H4 (cell line): ENCODE results near the gene C9orf152. TPM values are rescaled to one million over a fixed set of nuclear protein-coding genes. Genes with fewer than 3 reads are reported as not detected.

Source experiments
- DNase-seq: peaks from one replicate; pipeline ENCODE4 v3.0.0-alpha.2; 2015; ENCODE audit warnings: low spot score
- total RNA-seq: library from RNA; depleted of rRNA; stranded (reverse); fragments of >200 nt; shearing (Covaris generic); gene quantifications from 2 replicates; pipeline ENCODE4 v1.2.3, GENCODE V29; 2014

The C9orf152 gene
- total RNA-seq, 1 experiment from 2014 or later, result not detected

DNA sequence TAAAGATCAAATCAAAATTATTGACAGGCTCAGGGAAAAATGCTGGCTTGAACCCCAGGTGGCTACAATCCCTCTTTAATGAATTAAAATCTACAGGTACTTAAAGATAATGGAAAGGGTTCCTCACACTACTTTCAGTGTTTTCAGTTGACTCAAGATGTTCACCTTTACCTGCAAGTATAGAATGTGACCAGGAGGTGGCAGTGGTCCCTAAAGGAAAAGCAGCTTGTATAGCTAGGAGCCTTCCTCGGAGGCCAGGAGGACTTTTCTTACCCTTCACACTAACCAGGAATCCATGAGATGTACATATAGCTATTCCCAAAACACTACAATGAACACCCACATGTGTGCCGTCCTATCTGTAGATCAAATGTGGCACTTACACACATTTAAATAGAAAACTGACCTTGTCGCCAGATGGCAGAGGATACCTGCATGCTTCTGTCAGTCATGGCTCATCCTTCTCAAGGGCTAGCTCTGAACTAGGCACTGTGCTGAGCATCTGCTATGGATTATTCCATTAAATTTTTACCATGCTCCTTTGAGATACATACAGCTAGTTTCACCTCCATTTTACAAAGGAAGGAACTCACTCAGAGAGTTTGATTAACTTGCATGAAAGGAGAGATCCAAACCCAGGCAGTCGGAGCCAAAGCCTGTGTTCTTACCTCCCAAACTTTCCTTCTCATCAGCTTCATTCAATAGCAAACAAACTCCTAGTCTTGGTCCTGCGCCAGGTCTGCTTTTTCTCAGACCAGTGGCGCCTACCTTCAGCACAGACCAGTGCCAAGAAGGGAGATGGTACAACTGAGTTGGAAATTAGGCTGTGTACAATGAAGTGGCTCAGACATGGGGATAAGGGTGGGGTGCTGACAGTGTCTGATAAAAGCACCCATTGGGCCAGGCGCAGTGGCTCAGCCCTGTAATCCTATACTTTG is 24.5 kb downstream of the C9orf152 start:
- peak; percentile 72 for DNase-seq

DNA sequence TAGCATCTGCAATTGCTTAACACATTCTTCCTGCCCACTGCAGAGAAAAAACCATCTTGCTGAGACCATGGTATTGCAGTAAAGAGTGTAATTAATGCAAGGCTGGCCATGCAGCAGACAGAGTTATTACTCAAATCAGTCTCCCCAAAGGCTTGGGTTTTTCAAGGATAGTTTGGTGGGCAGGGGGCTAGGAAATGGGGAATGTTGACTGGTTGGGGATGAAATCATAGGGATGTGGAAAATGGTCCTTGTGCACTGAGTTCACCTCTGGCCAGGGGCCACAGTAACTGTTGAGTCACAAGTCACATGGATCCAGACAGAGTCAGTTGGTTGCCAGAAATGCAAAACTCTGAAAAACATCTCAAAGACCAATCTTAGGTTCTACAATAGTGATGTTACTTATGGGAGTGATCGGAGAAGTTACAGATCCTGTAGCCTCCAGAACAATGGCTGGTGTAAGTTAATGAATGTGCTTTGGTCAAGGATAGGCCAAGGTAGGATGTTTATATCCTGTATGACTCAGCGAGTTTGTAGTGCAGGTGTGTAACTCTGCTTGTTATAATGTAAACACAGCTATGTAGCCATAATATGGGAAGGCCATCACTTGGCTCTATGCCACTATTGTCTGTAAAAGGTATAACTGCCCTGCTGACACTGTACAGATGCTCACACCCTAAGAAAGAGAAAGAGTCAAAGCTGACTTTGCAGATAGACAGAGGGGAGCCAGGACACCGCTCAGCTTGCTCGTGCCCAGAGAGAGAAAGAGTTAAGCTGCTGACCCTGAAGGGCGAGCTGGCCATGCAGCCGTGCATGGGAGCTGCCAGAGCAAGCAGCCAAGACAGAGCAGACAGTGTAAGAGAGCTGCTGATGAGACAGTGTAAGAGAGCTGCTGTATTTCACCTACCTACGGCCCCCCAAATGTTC is 27.2 kb downstream of the C9orf152 start:
- no peak for DNase-seq

DNA sequence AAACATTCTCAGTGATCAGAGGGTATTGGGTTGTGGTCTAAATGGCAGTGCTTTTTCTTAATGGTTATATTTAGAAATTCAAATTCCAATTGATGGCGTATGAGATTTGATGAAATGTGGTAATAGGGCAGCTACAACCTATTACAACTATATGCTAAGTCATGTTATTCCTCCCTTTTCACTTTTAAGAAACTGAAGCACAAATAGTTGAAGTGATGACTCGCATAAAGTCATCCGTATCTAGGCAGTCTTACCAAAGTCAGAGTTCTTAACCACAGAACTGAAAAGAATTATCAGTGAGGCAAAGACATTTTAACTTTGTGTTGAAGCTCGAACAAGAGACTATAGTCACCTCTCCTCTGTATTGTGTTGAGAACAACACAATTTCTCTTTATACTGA is 28.2 kb downstream of the C9orf152 start:
- peak; percentile 19 for DNase-seq

DNA sequence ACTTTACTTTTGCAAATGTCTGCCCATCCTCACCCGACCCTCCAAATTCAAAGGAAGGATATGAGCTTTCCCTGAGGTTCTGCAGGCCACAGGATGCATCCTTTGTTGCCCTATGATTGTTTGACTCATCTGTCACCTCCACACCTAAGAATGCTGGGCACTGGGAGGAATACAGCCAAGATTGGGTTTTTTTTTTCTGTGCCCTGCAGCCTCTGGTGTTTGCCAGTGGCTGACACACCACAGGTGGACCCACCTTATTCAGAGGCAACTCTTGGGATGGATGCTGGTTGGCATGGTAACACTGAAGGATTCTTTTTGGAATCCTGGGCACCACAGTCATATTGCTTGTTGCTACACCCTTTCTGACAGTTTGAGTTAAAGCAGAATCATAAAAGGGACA is 29.7 kb downstream of the C9orf152 start:
- no peak for DNase-seq

DNA sequence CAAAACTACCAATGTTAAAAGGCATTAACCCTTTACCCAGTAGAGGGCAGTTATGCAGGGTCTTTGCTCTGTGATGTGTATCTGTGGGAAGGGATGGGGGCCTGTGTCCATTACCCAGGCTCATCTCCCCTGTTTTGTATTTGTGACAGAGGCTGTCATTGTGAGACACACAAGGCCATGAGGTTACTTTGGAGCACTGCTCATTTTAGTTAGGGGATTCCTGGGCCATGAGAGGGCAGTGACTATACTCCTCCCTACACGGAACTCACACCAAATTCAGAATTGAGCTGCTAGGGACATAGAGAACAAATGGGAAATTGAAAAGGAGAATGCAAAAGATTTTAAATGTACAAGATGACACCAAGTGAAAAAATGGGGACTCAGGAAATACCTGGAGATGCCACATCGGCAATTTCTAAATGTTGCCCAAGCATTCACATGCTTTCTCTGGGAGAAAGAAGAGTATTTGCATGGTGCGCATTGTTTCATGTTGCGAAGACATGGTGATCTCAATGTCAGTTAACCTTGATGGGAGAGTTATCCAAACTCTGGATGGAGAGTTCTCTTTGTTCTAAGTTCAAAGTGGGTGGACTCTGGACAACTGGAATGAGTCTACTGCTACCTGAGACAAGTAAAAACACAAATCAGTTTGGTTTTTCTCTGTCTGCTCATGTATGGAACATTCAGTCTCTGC is 32.5 kb downstream of the C9orf152 start:
- no peak for DNase-seq

DNA sequence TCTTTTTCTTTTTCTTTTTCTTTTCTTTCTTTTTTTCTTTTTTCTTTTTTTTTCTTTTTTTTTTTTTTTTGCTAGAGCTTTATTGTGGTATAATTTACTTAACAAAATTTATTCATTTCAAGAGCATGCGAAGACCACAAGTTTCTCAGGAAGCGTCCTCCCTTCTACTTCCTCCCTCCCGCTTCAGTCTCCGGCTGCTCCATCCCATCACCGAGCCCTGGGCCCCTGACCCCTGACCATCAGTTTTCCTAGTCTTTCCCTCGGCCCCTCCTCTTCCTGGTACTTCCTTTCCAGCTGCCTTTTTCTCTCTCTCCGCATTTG is 34.7 kb downstream of the C9orf152 start:
- DNase-seq, result no peak

DNA sequence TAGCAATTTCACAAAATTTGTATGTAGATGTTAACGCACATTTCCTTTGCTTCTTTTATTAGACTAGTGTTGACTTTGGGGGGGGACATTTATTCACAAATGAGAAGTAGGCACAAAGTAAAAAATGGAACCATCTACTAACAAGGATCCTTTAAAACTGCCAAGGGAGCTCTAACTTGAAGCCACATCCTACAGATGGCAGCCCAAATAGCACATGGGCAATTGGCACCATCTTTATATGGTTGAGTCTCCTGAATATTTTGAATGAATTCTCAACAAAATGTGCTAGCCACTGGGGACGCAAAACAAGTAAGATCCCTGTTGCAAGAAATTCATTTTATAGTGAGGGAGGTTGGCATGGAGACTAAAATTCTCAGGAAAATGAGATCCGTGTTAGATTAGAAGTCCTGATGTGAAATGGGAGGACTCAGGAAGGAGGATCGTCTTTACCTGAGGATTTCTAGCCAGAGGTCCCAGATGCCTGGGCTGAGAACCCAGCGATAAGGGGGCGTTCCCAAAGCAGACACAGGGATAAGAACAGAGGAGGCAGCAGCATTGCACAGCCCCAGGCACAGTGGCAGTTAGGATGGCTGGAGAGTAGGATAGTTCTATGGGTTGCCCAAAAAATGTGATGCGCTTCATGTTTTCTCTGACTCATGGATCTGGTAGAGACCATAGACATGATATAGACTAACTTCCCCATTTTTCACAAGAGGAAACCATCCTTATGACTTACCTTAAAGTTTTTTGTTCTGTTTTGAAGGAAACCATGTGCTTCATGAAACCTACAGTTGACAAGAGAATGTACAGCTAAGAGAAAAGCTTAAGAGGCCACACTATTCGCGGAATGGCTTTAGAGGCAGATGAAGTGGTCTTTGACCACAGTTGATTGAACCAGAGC is 37.4 kb downstream of the C9orf152 start:
- DNase-seq, result no peak

DNA sequence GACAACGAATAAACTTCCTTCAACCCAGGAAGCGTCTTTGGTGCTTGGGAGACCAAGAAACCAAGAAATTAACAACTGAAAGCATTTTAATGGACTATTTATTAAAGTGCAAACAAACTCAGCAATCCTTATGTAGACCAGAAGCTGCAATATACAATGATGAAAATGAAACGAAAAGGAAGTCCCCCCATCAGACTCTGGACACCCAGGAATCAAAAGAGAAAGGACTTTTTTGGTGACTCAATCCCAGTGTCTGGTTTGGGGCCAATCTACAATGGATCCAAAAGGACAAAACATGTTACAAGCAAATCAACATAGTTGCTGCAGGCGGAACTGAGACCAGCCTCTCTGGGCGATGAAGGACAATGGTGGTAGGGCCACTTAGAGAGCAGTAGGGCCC is 39.5 kb downstream of the C9orf152 start:
- no peak for DNase-seq

DNA sequence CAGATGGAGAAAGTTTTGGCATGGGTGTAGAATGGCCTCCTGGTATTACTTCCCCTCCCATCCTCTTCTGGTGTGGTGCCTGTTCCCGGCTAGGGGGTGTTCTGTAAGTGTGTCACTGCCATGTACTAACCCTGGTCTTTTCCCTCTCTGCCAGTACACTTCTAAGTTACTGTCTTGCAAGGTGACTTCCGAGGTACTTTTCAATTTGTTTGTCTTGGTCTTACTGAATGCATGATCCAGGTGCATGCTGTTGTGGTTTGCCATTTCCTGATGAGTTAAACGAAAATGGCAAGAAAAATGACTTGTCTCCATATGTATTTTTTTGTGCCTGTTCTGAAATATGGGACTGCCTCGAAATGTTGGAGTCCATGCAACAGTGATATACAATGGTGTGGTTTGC is 46.0 kb downstream of the C9orf152 start:
- no peak for DNase-seq

DNA sequence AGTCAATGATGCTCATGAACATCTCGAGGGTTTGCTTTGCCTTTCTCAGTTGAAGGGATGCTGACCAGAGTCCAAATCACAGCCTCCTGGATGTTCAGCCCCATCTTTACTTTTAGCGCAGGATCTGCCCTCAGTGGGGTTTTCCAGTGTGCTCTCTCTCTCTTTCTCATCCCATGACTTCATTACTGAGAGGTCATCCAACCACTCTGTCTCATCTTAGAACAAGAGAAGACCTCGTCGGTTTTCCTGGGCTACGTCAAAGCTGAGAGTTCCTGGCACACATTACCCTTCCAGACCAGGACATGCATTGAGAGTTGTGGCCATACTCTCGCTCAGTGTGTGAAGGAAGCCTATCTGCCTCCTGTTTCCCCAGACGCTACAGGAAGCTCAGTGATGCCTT is 47.3 kb downstream of the C9orf152 start:
- no peak for DNase-seq

DNA sequence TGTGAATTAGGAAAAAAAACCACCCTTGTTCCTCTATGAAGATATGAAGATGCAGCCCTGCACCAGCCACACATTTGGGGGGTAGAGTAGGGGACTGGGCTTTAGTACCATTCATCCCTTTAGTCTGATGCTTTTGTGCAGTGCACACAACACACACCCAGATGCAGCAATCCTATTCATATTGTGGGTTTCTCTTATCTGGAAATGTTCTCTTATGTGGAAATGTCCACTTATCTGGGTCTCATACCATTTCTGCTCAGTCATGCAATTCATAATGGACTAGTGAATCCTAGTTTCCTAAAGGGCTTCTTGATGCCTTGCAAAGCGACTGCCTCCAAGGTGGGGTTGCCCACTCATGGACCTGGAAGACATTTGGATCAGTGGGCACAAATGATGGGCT is 47.8 kb downstream of the C9orf152 start:
- no peak for DNase-seq

DNA sequence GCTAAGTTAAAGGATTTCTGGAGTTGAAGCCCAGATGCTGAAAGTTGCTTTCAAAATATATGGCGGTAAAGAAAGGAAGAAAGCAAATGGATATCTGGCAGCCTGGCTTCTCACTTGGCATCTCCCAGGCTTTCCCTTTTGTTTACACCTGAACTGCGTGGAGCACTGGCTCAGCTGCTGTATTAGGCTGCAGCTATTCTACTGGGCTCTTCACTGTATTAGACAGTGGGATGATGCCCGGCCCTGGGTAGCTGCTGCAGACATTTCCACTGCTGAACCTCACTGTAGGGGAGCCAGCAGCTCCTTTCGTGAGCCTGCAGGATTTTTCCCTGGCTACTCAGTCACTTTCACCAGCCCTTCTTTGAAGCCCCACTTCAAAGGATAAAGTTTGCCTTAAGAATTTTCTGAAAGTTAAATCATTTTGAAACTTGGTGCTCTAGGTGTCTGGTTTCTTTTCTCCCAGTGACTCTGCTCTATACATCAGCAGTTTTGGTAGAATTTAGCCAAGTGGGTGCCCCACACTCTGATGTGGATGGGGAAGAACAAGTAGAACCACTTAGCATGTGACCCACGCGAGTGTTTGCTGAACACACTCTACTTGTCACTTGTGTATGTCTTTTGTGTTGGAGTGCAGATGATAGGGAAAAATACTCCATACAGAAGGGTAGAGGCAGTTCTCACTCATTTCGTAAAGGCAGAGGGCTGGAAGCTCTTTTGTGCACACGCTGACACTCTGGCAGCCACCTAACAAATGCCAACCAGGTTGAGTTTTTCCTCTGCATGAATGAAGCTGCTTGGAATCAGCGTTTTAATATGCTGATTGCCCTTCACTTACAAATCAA is 49.9 kb downstream of the C9orf152 start:
- no peak for DNase-seq

DNA sequence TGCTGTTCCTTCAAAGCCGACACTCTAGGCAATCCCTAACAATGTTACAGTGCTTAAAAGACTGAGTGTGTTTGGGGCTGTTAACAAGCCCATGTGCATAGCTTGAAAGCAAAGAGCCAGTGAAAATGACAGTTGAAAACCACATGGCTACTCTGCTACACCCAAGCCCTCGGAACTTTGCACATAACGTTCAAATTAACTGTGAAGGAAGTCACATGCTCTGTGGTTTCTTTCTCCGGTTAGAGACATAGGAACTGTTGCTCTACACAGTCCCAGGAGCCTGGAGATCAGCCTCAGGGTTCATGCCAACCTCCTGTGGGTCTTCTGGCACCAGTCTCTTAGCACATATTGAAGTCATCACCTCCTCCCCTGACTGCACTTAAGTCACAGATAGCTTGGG is 51.1 kb downstream of the C9orf152 start:
- DNase-seq, result peak; percentile 83

DNA sequence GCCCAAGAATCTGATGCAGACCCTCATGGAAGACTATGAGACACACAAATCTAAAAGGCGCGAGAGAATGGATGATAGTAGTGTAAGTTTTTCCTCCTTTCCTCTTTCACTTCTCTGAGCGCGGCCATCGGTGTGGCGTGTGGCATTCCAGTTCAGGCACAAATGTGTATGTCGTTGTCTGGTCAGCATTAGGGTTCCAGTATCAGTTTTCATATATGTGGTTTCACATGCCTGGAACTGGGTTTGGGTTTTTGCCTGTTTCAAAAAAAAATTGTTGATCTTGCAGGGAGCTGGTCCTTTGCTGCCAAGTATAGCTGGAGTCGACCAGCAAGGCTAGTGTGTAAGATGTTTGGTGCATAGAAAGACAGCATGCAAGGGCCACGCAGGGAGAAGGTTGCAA is 51.5 kb downstream of the C9orf152 start:
- no peak for DNase-seq

DNA sequence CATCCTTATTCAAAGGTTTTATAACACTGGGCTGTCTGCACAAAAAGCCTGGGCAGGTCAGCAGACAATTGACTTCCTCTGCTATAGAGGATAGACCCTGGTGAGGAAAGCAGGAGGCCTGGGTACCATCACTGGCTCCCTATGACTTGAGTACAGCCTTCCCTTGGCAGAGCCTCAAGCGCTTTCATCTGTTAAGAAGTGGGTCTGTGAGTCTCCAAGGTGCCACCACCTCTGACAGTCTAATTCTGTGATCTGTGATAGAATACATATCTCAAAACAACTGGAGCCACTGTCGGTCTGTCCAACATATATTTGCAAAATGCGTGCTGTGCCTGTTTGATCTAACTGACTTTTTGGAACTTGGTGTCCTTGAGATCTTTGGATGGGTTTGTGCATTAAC is 52.2 kb downstream of the C9orf152 start:
- DNase-seq, result no peak

DNA sequence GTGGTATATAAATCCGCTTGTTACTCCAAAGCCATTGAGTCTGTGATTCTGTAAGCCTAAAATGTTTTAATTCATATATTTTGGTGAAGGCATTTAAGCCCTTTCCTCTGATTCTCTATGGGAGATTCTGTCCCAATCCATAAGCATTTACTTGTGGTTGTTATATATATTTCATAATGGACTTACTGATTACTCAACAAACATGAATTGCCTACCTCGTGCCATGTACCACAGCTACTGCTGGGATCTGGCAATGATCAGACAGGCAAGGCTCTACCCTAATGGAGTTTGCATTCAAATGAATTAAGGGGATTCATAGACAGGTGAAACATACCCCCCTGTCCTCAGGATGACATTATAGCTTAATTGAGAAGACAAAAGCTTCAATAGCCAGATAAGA is 54.5 kb downstream of the C9orf152 start:
- DNase-seq, result no peak

DNA sequence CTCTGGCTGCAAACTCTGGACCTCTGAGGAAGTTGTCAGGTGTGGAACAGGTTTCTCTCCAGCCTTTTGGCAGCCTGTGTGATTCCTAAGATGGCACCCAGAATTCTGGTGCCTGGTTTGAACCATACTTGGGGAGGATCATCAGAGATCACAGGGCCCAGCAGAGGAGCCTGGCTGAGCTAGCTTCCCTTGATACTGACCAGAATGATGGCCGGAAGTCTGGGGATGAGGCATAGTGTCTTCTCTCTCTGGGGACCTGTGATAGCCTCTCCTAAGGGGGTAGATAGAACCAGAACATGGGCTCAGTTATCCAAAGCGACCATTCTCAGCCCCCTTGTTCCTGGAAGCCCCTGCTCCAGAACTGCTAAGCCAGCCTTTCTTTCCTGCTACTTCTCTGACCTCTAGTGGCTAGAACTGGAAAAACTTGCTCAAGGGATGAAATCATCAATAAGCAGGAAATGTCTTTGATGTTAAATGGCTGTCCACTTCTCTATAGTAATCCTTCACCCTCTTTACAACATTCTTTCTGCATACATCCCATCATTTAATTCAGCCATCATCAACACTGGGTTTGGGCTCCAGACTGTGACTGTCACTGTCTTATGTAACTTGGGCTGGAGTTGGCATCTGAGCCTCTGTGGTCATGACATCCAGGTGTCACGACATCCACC is 55.1 kb downstream of the C9orf152 start:
- DNase-seq, result peak; percentile 30
